K562 (cell line): ENCODE data around the gene DIPK2A. TPM values are rescaled to one million over a fixed set of nuclear protein-coding genes. Genes with fewer than 3 reads are reported as not detected.

Experiments used
- EGR1 ChIP-seq: fragments of 450-650 bp; conservative IDR thresholded peaks from 2 replicates; pipeline ENCODE4 v1.6.1; 2017; ENCODE audit warnings: mild to moderate bottlenecking
- MGA ChIP-seq: fragments of 450-650 bp; IDR thresholded peaks from 2 replicates; pipeline ENCODE4 v1.6.1; 2016; ENCODE audit warnings: mild to moderate bottlenecking, moderate library complexity
- POLR2AphosphoS2 ChIP-seq: IDR thresholded peaks from 2 replicates; pipeline ENCODE4 v1.6.1; 2012; ENCODE audit warnings: low read length, improper control_type of control experiment
- POLR2AphosphoS5 ChIP-seq: IDR thresholded peaks from 2 replicates; pipeline ENCODE4 v1.6.1; 2011; ENCODE audit warnings: mild to moderate bottlenecking, low read depth, low read length, moderate library complexity; ENCODE audit not compliant: control insufficient read depth, insufficient read depth
- SFPQ ChIP-seq: fragments of 200-400 bp; formaldehyde crosslinking; IDR thresholded peaks from 2 replicates; pipeline ENCODE4 v1.6.1; 2017; ENCODE audit warnings: mild to moderate bottlenecking, low read depth, low read length, moderate library complexity
- U2AF1 ChIP-seq: fragments of 200-400 bp; formaldehyde crosslinking; optimal IDR thresholded peaks from 2 replicates; pipeline ENCODE3; 2017; ENCODE audit warnings: mild to moderate bottlenecking, low read depth, low read length, moderate library complexity
- ZBTB33 ChIP-seq: sonication (generic); formaldehyde crosslinking; IDR thresholded peaks from 2 replicates; pipeline ENCODE4 v1.8.1; 2023; ENCODE audit warnings: mild to moderate bottlenecking, missing genetic modification reagents
- ZBTB8A ChIP-seq: fragments of 450-650 bp; IDR thresholded peaks from 2 replicates; pipeline ENCODE4 v1.6.1; 2018; ENCODE audit warnings: mild to moderate bottlenecking, moderate library complexity; ENCODE audit not compliant: partially characterized antibody
- ZNF224 ChIP-seq: sonication (generic); formaldehyde crosslinking; IDR thresholded peaks from 2 replicates; pipeline ENCODE4 v1.8.0; 2022; ENCODE audit warnings: mild to moderate bottlenecking, missing genetic modification reagents
- polyA plus RNA-seq, 8 experiments: library from polyadenylated mRNA; depleted of rRNA in 4 of 8; stranded (reverse) in 5 of 8; unstranded in 3 of 8; fragments of >200 nt; fragmentation: Nextera tagmentation in 2 of 8; fragmentation: Illumina TruSeq in 1 of 8; extraction: Ambion mirVana in 2 of 8; extraction: Trizol in 1 of 8; gene quantifications; 2 replicates each; pipeline versions ENCODE4 v1.2.1 to v1.2.3, GENCODE V29; 2011 to 2014; ENCODE audit warnings: inconsistent platforms in 1 of 8, missing spikeins in 1 of 8
- total RNA-seq, 7 experiments: library from RNA; depleted of rRNA in 6 of 7; stranded (reverse); fragments of >200 nt in 6 of 7; fragmentation: Illumina TruSeq in 2 of 7; extraction: Trizol in 2 of 7; gene quantifications; 2 replicates each; pipeline versions ENCODE4 v1.2.1 to v1.2.3, GENCODE V29; 2011 to 2021; ENCODE audit warnings: low replicate concordance in 1 of 7

The DIPK2A gene
- total and polyA plus RNA-seq, 9 of the 15 experiments (the other 6 are each of a cell fraction or from before 2014, with no cell fraction given) = 3.3 to 15.7 (median 7.8) TPM

- TF ChIP-seq SFPQ (no peak), ZNF224 (CRISPR knock-in tag) (peak; percentile 91), POLR2AphosphoS5 (no peak), ZBTB33 (peak; percentile 81), ZBTB8A (no peak), POLR2AphosphoS2 (no peak), EGR1 (0 out of 2 replicates have a peak, but pooled peaks have one; percentile 16), U2AF1 (peak; percentile 57), MGA (peak; percentile 91)
Measured at GRCh38 chr3:143972505-143973258, 1.1 kb downstream of the DIPK2A start (continued).
